ENCODE results near the gene LDLRAP1.

The LDLRAP1 gene

GRCh38 chr1:25609921-25610320, 66.5 kb downstream of the LDLRAP1 start:
- no peak for TF ChIP-seq CTCF (IDR thresholded peaks at IDR 0.05; ENCODE audit: control insufficient read depth, insufficient read depth, low read depth, low read length, missing control alignments)
- no peak overlapping the region for H3K4me3 ChIP-seq (ENCODE audit: control insufficient read depth, low read depth, low read length)
- no peak for DNase-seq (ENCODE audit: low read depth)

GRCh38 chr1:25610822-25611630, 67.6 kb downstream of the LDLRAP1 start:
- H3K4me3 ChIP-seq (ENCODE audit: control insufficient read depth, low read depth, low read length): no peak overlapping the region
- DNase-seq (ENCODE audit: low read depth): no peak
- peak; percentile 53 for TF ChIP-seq CTCF (IDR thresholded peaks at IDR 0.05; ENCODE audit: control insufficient read depth, insufficient read depth, low read depth, low read length, missing control alignments)

- DNase-seq (ENCODE audit: low read depth): no peak
- no peak for TF ChIP-seq CTCF (IDR thresholded peaks at IDR 0.05; ENCODE audit: control insufficient read depth, insufficient read depth, low read depth, low read length, missing control alignments)
- no peak overlapping the region for H3K4me3 ChIP-seq (ENCODE audit: control insufficient read depth, low read depth, low read length)
These were observed 68.4 kb downstream of the LDLRAP1 start for GRCh38 chr1:25611843-25612242.

GRCh38 chr1:25612421-25612820, 69.0 kb downstream of the LDLRAP1 start:
- no peak for TF ChIP-seq CTCF (IDR thresholded peaks at IDR 0.05; ENCODE audit: control insufficient read depth, insufficient read depth, low read depth, low read length, missing control alignments)
- no peak overlapping the region for H3K4me3 ChIP-seq (ENCODE audit: control insufficient read depth, low read depth, low read length)
- DNase-seq (ENCODE audit: low read depth): no peak

- TF ChIP-seq CTCF (IDR thresholded peaks at IDR 0.05; ENCODE audit: control insufficient read depth, insufficient read depth, low read depth, low read length, missing control alignments): no peak
- no peak overlapping the region for H3K4me3 ChIP-seq (ENCODE audit: control insufficient read depth, low read depth, low read length)
- DNase-seq (ENCODE audit: low read depth): no peak
These were observed 69.7 kb downstream of the LDLRAP1 start for GRCh38 chr1:25613091-25613490.

- no peak for DNase-seq (ENCODE audit: low read depth)
- TF ChIP-seq CTCF (IDR thresholded peaks at IDR 0.05; ENCODE audit: control insufficient read depth, insufficient read depth, low read depth, low read length, missing control alignments): no peak
- no peak overlapping the region for H3K4me3 ChIP-seq (ENCODE audit: control insufficient read depth, low read depth, low read length)
These were observed 71.2 kb downstream of the LDLRAP1 start for GRCh38 chr1:25614501-25615171.

All from AG09309 (cell line).